K562 (cell line): ENCODE data around the gene SLC26A8. TPM values are rescaled to one million over a fixed set of nuclear protein-coding genes. Genes with fewer than 3 reads are reported as not detected.

Experiments
- ATAC-seq: fragments of 200-7000 bp; cut with Tn5 transposase; 3 replicates; pipeline ENCODE4 v1.9.1; 2020; ENCODE audit warnings: moderate library complexity
- BruUV-seq: library from RNA; stranded (reverse); fragments of 400-500 nt; replicated peaks from 2 replicates; lab custom pipeline; 2021; lab: Mats Ljungman, UMichigan
- CTCF ChIA-PET: fragments of 300-600 bp; formaldehyde crosslinking; extraction: SDS; loops from one replicate; lab custom pipeline; 2021; ENCODE audit warnings: low intra/inter-chr PET ratio; lab: Yijun Ruan, JAX
- POLR2A ChIA-PET: fragments of 300-600, 350-650 bp; sonication (Branson Sonifier 250); formaldehyde crosslinking; extraction: SDS; loops from one replicate; lab custom pipeline; 2021; ENCODE audit warnings: antibody characterized with exemption, inconsistent platforms; lab: Yijun Ruan, JAX
- DNase-seq, 4 experiments: peaks; one replicate each; pipeline versions ENCODE4 v3.0.0 to v3.0.0-alpha.2; 2011 to 2018; ENCODE audit warnings: low spot score in 3 of 4, mixed read lengths in 3 of 4; ENCODE audit errors: extremely low read depth in 1 of 4
- FAIRE-seq: peaks from 2 replicates; lab custom pipeline; 2011; peaks lifted over from hg19 to GRCh38; lab: Jason Lieb, UNC
- H2AFZ ChIP-seq: 2 replicates; pipeline ENCODE4 v1.6.0; 2011; ENCODE audit warnings: low read depth, low read length, control low read depth, inconsistent platforms
- H3K27ac ChIP-seq: fragments of 200-600 bp; 3 replicates; pipeline ENCODE4 v1.8.0; 2011; ENCODE audit warnings: low read depth, mild to moderate bottlenecking, control low read depth, inconsistent platforms, low read length, moderate library complexity, mixed read lengths; ENCODE audit errors: extremely low read depth
- H3K27me3 ChIP-seq, 2 experiments: fragments of 300-600 bp in 1 of 2; 2 replicates in 1 of 2; 3 replicates in 1 of 2; pipeline versions ENCODE4 v1.6.0 to v1.8.0; 2011; ENCODE audit warnings: inconsistent platforms in 2 of 2, low read length in 2 of 2, mild to moderate bottlenecking in 1 of 2, mixed read lengths in 1 of 2, moderate library complexity in 1 of 2; ENCODE audit not compliant: control insufficient read depth in 2 of 2, insufficient read depth in 2 of 2
- H3K36me3 ChIP-seq: fragments of 300-600 bp; 3 replicates; pipeline ENCODE4 v1.8.0; 2011; ENCODE audit warnings: mild to moderate bottlenecking, low read length, inconsistent platforms; ENCODE audit not compliant: control insufficient read depth, insufficient read depth
- H3K4me1 ChIP-seq, 2 experiments: fragments of 200-600 bp in 1 of 2; replicated peaks in 1 of 2; 2 replicates in 1 of 2; 3 replicates in 1 of 2; pipeline versions ENCODE4 v1.5.1 to v1.8.0; 2011; ENCODE audit warnings: inconsistent platforms in 2 of 2, low read length in 2 of 2, mild to moderate bottlenecking in 1 of 2, mixed read lengths in 1 of 2, moderate library complexity in 1 of 2; ENCODE audit not compliant: control insufficient read depth in 2 of 2, insufficient read depth in 2 of 2
- H3K4me2 ChIP-seq: 2 replicates; pipeline ENCODE4 v1.6.1; 2011; ENCODE audit warnings: low read length, control low read depth, inconsistent platforms, mixed read lengths; ENCODE audit not compliant: insufficient read depth
- H3K4me3 ChIP-seq: fragments of 200-600 bp; sonication (generic), shearing (Covaris generic); 2 replicates; pipeline ENCODE4 v1.5.1; 2016; ENCODE audit warnings: control low read depth, inconsistent platforms
- H3K79me2 ChIP-seq: fragments of 200-600 bp; 3 replicates; pipeline ENCODE4 v1.8.0; 2011; ENCODE audit warnings: low read length, inconsistent platforms; ENCODE audit not compliant: control insufficient read depth, insufficient read depth
- H3K9ac ChIP-seq, 2 experiments: 2 replicates each; pipeline versions ENCODE4 v1.6.0 to v1.6.1; 2011; ENCODE audit warnings: low read depth in 2 of 2, low read length in 2 of 2, control low read depth in 1 of 2, inconsistent platforms in 1 of 2, mild to moderate bottlenecking in 1 of 2, mixed read lengths in 1 of 2; ENCODE audit not compliant: insufficient read depth in 1 of 2
- H3K9me1 ChIP-seq: one replicate; pipeline ENCODE4 v1.6.0; 2011; ENCODE audit warnings: inconsistent platforms, mild to moderate bottlenecking, low read length, moderate library complexity; ENCODE audit not compliant: control insufficient read depth, insufficient read depth
- H3K9me3 ChIP-seq: replicated peaks from 2 replicates; pipeline ENCODE4 v1.5.1; 2011; ENCODE audit warnings: low read depth, low read length, inconsistent platforms; ENCODE audit not compliant: control insufficient read depth, insufficient read depth
- H4K20me1 ChIP-seq: replicated peaks from 2 replicates; pipeline ENCODE4 v1.6.1; 2011; ENCODE audit warnings: low read length, inconsistent platforms, mixed read lengths; ENCODE audit not compliant: control insufficient read depth, insufficient read depth
- BACH1 ChIP-seq: fragments of 200-800 bp; sonication (Bioruptor generic); IDR thresholded peaks from 2 replicates; pipeline ENCODE4 v1.6.1; 2016; ENCODE audit warnings: missing genetic modification characterization, missing compliant biosample characterization
- BCOR ChIP-seq: fragments of 450-650 bp; IDR thresholded peaks from 2 replicates; pipeline ENCODE4 v1.6.1; 2016
- CXXC5 ChIP-seq: fragments of 250-450 bp; sonication (Bioruptor Pico); IDR thresholded peaks from 2 replicates; pipeline ENCODE4 v1.8.0; 2022; ENCODE audit warnings: inconsistent platforms, mild to moderate bottlenecking, moderate library complexity
- HNRNPUL1 ChIP-seq: fragments of 200-400 bp; formaldehyde crosslinking; IDR thresholded peaks from 2 replicates; pipeline ENCODE4 v1.6.1; 2017; ENCODE audit warnings: low read length
- SAP30 ChIP-seq: fragments of 200-600 bp; sonication (generic); IDR thresholded peaks from 2 replicates; pipeline ENCODE4 v1.6.1; 2012; ENCODE audit warnings: borderline replicate concordance, low read depth, mild to moderate bottlenecking, moderate library complexity, low read length, control low read depth, inconsistent platforms; ENCODE audit not compliant: insufficient read depth, poor library complexity, severe bottlenecking
- U2AF2 ChIP-seq: fragments of 200-400 bp; formaldehyde crosslinking; optimal IDR thresholded peaks from 2 replicates; pipeline ENCODE3; 2017; ENCODE audit warnings: low read depth, mild to moderate bottlenecking, low read length
- ZBTB8A ChIP-seq: fragments of 450-650 bp; IDR thresholded peaks from 2 replicates; pipeline ENCODE4 v1.6.1; 2018; ENCODE audit warnings: mild to moderate bottlenecking, moderate library complexity; ENCODE audit not compliant: partially characterized antibody
- ZFP1 ChIP-seq: fragments of 450-650 bp; formaldehyde crosslinking; IDR thresholded peaks from 2 replicates; pipeline ENCODE4 v1.4.0; 2020; ENCODE audit warnings: mild to moderate bottlenecking, mixed read lengths
- ZNF12 ChIP-seq: sonication (generic); formaldehyde crosslinking; IDR thresholded peaks from 2 replicates; pipeline ENCODE4 v1.4.0; 2020; ENCODE audit warnings: mild to moderate bottlenecking, missing genetic modification reagents
- ZNF143 ChIP-seq: sonication (generic); formaldehyde crosslinking; IDR thresholded peaks from 2 replicates; pipeline ENCODE4 v1.9.0; 2022; ENCODE audit warnings: mild to moderate bottlenecking, missing genetic modification reagents
- ZNF23 ChIP-seq: fragments of 250-450 bp; sonication (Bioruptor Pico); IDR thresholded peaks from 2 replicates; pipeline ENCODE4 v1.4.0; 2020; ENCODE audit warnings: mild to moderate bottlenecking
- ZNF551 ChIP-seq: fragments of 250-450 bp; sonication (Bioruptor Pico); IDR thresholded peaks from 2 replicates; pipeline ENCODE4 v1.5.0; 2021; ENCODE audit warnings: mild to moderate bottlenecking, moderate library complexity
- ZNF780A ChIP-seq: fragments of 250-450 bp; sonication (Bioruptor Pico); IDR thresholded peaks from 2 replicates; pipeline ENCODE4 v1.5.0; 2021; ENCODE audit warnings: mild to moderate bottlenecking
- WGBS: fragments of 100-300 bp; shearing (Covaris generic); methylation state at CpG from one replicate; pipeline ENCODE4 v1.1.6; 2016; ENCODE audit warnings: low coverage, mixed read lengths; ENCODE audit not compliant: insufficient coverage; ENCODE audit errors: missing lambda C conversion rate; 5-methylcytosine and 5-hydroxymethylcytosine counted together
- in situ Hi-C: fragments of 300-500 bp; cut with MboI; formaldehyde crosslinking; loops from 4 replicates; pipeline ENCODE4 v1.15.0; 2018; ENCODE audit warnings: inconsistent platforms, mixed read lengths
- intact Hi-C: fragments of 100-400 bp; cut with micrococcal nuclease; formaldehyde crosslinking; loops from 2 replicates; pipeline ENCODE4 v1.14.2; 2022
- polyA plus RNA-seq, 8 experiments: library from polyadenylated mRNA; depleted of rRNA in 4 of 8; stranded (reverse) in 5 of 8; unstranded in 3 of 8; fragments of >200 nt; fragmentation: Nextera tagmentation in 2 of 8; fragmentation: Illumina TruSeq in 1 of 8; extraction: Ambion mirVana in 2 of 8; extraction: Trizol in 1 of 8; gene quantifications; 2 replicates each; pipeline versions ENCODE4 v1.2.1 to v1.2.3, GENCODE V29; 2011 to 2014; ENCODE audit warnings: inconsistent platforms in 1 of 8, missing spikeins in 1 of 8
- total RNA-seq, 7 experiments: library from RNA; depleted of rRNA in 6 of 7; stranded (reverse); fragments of >200 nt in 6 of 7; fragmentation: Illumina TruSeq in 2 of 7; extraction: Trizol in 2 of 7; gene quantifications; 2 replicates each; pipeline versions ENCODE4 v1.2.1 to v1.2.3, GENCODE V29; 2011 to 2021; ENCODE audit warnings: low replicate concordance in 1 of 7
- TF ChIP-seq, protein P1 (sequence below): fragments of 250-450 bp; sonication (Bioruptor Pico); IDR thresholded peaks from 2 replicates; pipeline ENCODE4 v1.5.0; 2021; ENCODE audit warnings: mild to moderate bottlenecking, borderline replicate concordance
- TF ChIP-seq, protein P2 (sequence below): fragments of 450-650 bp; IDR thresholded peaks from 2 replicates; pipeline ENCODE4 v1.6.1; 2017; ENCODE audit warnings: antibody characterized with exemption
- TF ChIP-seq, protein P3 (sequence below): fragments of 150-350 bp; conservative IDR thresholded peaks from 2 replicates; pipeline ENCODE4 v1.6.1; 2014; ENCODE audit warnings: low read length

SLC26A8 gene
- total and polyA plus RNA-seq, 9 of the 15 experiments (the other 6 are each of a cell fraction or from before 2014, with no cell fraction given) = not detected

DNA sequence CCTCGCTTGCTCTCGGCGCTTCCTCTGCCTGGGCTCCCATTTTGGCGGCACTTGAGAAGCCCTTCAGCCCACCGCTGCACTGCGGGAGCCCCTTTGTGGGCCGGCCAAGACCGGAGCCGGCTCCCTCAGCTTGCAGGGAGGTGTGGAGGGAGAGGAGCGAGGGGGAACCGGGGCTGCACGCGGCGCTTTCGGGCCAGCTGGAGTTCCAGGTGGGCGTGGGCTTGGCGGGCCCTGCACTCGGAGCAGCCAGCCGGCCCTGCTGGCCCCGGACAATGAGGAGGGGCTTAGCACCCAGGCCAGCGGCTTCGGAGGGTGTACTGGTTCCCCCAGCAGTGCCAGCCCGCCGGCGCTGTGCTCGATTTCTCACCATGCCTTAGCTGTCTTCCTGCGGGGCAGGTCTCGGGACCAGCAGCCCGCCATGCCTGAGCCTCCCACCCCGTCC is 93.3 kb downstream of the SLC26A8 start (continued):
- no peak for TF ChIP-seq ZNF143 (CRISPR knock-in tag)
- no peak for TF ChIP-seq ZBTB8A
- TF ChIP-seq ZNF780A (CRISPR knock-in tag) = no peak
- TF ChIP-seq, protein P1, sequence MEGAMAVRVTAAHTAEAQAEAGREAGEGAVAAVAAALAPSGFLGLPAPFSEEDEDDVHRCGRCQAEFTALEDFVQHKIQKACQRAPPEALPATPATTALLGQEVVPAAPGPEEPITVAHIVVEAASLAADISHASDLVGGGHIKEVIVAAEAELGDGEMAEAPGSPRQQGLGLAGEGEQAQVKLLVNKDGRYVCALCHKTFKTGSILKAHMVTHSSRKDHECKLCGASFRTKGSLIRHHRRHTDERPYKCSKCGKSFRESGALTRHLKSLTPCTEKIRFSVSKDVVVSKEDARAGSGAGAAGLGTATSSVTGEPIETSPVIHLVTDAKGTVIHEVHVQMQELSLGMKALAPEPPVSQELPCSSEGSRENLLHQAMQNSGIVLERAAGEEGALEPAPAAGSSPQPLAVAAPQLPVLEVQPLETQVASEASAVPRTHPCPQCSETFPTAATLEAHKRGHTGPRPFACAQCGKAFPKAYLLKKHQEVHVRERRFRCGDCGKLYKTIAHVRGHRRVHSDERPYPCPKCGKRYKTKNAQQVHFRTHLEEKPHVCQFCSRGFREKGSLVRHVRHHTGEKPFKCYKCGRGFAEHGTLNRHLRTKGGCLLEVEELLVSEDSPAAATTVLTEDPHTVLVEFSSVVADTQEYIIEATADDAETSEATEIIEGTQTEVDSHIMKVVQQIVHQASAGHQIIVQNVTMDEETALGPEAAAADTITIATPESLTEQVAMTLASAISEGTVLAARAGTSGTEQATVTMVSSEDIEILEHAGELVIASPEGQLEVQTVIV (CRISPR knock-in tag) = no peak
- TF ChIP-seq ZNF551 = no peak
- no peak for TF ChIP-seq SAP30
- no peak for TF ChIP-seq HNRNPUL1
- TF ChIP-seq BCOR = no peak
- no peak for TF ChIP-seq U2AF2
- TF ChIP-seq ZNF23 (CRISPR knock-in tag) = no peak
- TF ChIP-seq, all 486 proteins: peak for 0

DNA sequence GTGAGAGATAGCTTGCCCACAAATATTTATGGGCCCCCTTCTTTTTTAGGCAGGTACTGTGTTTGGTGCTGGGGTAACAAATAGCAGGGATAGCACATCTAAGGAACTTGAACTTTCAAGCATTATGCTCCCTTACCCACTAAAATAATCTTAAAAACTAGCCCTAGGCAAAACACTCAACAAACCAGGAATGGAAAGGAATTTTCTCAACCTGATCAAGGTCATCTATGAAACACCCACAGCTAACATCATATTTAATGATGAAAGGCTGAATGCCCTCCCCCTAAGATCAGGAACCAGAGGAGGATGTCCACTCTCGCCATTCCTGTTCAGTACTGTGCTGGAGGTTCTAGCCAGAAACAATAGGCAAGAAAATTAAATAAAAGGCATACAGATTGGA is 94.8 kb downstream of the SLC26A8 start:
- POLR2A ChIA-PET = interaction anchor here (1.0 to 1.6 kb wide), 3 partner anchors 8 to 99 kb away, joined by 3 to 7 read pairs (median 6); partner anchors contain the start of gene SRPK1
- no peaks in the 10 kb centered on the region for H3K9me1 ChIP-seq
- no peaks in the 10 kb centered on the region for H3K79me2 ChIP-seq
- H3K9ac ChIP-seq = no peak overlapping the region
- WGBS = 70% methylated on average over 1 of the region's 1 CpG
- TF ChIP-seq ZFP1 (CRISPR knock-in tag) (no peak), BACH1 (tag) (no peak), CXXC5 (no peak), ZNF12 (CRISPR knock-in tag) (no peak)
- TF ChIP-seq, protein P2, sequence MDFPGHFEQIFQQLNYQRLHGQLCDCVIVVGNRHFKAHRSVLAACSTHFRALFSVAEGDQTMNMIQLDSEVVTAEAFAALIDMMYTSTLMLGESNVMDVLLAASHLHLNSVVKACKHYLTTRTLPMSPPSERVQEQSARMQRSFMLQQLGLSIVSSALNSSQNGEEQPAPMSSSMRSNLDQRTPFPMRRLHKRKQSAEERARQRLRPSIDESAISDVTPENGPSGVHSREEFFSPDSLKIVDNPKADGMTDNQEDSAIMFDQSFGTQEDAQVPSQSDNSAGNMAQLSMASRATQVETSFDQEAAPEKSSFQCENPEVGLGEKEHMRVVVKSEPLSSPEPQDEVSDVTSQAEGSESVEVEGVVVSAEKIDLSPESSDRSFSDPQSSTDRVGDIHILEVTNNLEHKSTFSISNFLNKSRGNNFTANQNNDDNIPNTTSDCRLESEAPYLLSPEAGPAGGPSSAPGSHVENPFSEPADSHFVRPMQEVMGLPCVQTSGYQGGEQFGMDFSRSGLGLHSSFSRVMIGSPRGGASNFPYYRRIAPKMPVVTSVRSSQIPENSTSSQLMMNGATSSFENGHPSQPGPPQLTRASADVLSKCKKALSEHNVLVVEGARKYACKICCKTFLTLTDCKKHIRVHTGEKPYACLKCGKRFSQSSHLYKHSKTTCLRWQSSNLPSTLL = no peak
- TF ChIP-seq, protein P3, sequence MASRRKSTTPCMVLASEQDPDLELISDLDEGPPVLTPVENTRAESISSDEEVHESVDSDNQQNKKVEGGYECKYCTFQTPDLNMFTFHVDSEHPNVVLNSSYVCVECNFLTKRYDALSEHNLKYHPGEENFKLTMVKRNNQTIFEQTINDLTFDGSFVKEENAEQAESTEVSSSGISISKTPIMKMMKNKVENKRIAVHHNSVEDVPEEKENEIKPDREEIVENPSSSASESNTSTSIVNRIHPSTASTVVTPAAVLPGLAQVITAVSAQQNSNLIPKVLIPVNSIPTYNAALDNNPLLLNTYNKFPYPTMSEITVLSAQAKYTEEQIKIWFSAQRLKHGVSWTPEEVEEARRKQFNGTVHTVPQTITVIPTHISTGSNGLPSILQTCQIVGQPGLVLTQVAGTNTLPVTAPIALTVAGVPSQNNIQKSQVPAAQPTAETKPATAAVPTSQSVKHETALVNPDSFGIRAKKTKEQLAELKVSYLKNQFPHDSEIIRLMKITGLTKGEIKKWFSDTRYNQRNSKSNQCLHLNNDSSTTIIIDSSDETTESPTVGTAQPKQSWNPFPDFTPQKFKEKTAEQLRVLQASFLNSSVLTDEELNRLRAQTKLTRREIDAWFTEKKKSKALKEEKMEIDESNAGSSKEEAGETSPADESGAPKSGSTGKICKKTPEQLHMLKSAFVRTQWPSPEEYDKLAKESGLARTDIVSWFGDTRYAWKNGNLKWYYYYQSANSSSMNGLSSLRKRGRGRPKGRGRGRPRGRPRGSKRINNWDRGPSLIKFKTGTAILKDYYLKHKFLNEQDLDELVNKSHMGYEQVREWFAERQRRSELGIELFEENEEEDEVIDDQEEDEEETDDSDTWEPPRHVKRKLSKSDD = no peak
- no peaks in the 10 kb centered on the region for H4K20me1 ChIP-seq
- H2AFZ ChIP-seq = no peak overlapping the region
- intact Hi-C loops (no loop called here), in situ Hi-C loops (no loop called here)
- ATAC-seq (no peak), DNase-seq (no peak), FAIRE-seq (no peak)
- no peaks in the 10 kb centered on the region for H3K9me3 ChIP-seq
- no peaks in the 10 kb centered on the region for H3K27me3 ChIP-seq
- no peak overlapping the region for H3K27ac ChIP-seq
- H3K4me3 ChIP-seq = no peak overlapping the region
- no TSS peak for BruUV-seq
- H3K36me3 ChIP-seq = no peaks in the 10 kb centered on the region
- H3K4me2 ChIP-seq = no peak overlapping the region
- CTCF ChIA-PET = no interaction called here
- no peaks in the 10 kb centered on the region; a peak in 1 of 5 replicates for H3K4me1 ChIP-seq
